Activated T-helper 1 cell treated with Interleukin-2 at 50 U/mL for 16 hours (primary cell): ENCODE results near the gene CCL14.
"Not testable (repeated sequence)": the region's sequence is repeated elsewhere in the genome, so short reads cannot be mapped to it uniquely, and the experiment has no call there.

ENCODE experiments used
- DNase-seq: peaks from one replicate; pipeline ENCODE4 v3.0.0-alpha.2; 2020; ENCODE audit warnings: low read depth

The CCL14 gene

DNA sequence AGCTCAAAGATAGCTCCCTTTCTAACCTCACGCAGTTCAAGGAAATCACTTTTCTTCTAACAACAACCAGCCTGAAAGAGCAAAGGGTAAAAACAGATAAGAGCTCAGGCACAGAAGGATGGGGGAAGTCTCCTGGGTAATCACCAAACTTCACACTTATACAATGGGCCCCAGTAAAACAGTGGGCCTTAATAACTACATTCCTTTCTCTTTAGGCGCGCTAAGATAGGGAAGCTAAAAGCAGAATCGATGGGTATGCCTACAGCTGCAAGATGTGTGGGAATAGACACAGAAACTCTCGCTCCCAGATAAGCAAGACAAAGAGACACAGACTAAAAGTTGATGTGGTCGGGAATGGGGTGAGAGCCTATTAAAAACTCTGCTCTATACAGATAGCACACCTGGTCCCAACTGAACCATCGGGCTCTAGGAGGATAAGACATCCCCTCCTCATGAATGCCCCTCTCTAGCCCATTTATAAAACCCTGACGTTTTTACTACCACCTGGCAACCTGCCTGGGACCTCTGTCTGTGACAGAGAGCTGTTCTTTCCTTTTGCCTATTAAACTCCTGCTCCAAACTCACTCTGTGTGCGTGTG is 43.8 kb downstream of the CCL14 start:
- no peak for DNase-seq

GRCh38 chr17:35938492-35938891 is 48.0 kb downstream of the CCL14 start:
- not testable (repeated sequence) for DNase-seq

GRCh38 chr17:35936063-35936462 is 50.5 kb downstream of the CCL14 start:
- no peak for DNase-seq

- no peak for DNase-seq
Observed at GRCh38 chr17:35934760-35935159, 51.8 kb downstream of the CCL14 start.
